HEK293T (cell line): ENCODE results near the gene FBXW7.

Experiments used
- FOXA1 ChIP-seq: fragments of 450-650 bp; IDR thresholded peaks from 2 replicates; pipeline ENCODE4 v1.6.1; 2016; ENCODE audit warnings: mild to moderate bottlenecking
- PKNOX1 ChIP-seq: fragments of 450-650 bp; IDR thresholded peaks from 2 replicates; pipeline ENCODE4 v1.6.1; 2016
- SP1 ChIP-seq: fragments of 450-650 bp; IDR thresholded peaks from 2 replicates; pipeline ENCODE4 v1.6.1; 2017

GRCh38 chr4:152374153-152374552 lies 161.7 kb downstream of the FBXW7 start:
- TF ChIP-seq FOXA1 (no peak), PKNOX1 (no peak), SP1 (no peak)
